ENCODE results near the gene ASB13.

ASB13 gene

DNA sequence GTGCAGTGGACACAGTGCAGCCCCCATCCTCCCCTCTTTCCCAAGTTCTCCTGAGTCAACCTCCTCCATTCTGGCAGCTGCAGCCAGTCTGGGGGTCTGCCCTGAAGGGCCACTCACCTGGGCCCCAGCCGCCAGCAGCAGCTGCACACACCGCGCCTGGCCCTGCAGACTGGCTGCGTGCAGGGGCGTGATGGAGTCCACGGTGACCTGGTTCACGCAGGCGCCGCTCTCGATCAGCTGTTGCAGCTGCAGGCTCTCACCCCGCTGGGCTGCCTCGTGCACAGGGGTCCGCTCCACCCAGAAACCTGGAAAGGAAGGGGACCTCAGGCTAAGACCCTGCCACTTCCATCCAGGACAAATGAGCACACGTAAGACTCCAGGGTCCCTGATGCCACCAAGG lies 13.6 kb downstream of the ASB13 start:
- no peak overlapping the region for H3K4me3 ChIP-seq (ENCODE audit: insufficient read length, low read depth)
- no peak for DNase-seq (ENCODE audit: low read depth, low spot score)

DNA sequence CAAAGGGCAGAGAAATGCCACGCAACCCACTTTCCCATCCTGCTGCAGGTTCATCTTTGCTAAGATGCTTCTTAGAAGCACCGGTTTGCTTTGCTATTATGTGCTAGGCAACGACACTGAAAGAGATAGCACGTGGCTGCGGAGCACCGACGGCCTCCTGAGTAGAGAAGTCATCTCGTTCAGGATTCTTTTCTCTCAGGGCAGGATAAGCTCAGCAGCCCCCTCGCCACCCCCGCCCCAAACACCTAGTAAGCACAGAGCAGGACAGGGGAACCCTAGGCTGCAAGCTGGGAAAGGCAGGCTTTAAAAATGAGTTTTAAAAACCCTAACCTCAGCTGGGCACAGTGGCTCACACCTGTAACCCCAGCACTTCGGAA lies 15.0 kb downstream of the ASB13 start:
- Histone ChIP-seq H3K9ac (ENCODE audit: insufficient read length, low read depth) (no peak overlapping the region), H3K4me3 (ENCODE audit: insufficient read length, low read depth) (no peak overlapping the region), H3K36me3 (ENCODE audit: insufficient read depth, insufficient read length, low read length) (peaks cover 12% of the 10 kb centered on the region), H3K4me1 (ENCODE audit: insufficient read depth, insufficient read length) (no peaks in the 10 kb centered on the region), H3K27me3 (ENCODE audit: insufficient read depth, insufficient read length) (no peaks in the 10 kb centered on the region), H3K9me3 (ENCODE audit: insufficient read depth, low read length) (no peaks in the 10 kb centered on the region)
- no peak for DNase-seq (ENCODE audit: low read depth, low spot score)
- TF ChIP-seq YY1 (IDR thresholded peaks at IDR 0.05; ENCODE audit: insufficient read depth, insufficient read length) (no peak), SUZ12 (IDR thresholded peaks at IDR 0.05; ENCODE audit: extremely low read depth, insufficient read depth, insufficient read length) (no peak), ZNF274 (IDR thresholded peaks at IDR 0.05; ENCODE audit: low read depth, low read length) (no peak)

More for the DNA sequence above, 13.6 kb downstream of the ASB13 start:
- Histone ChIP-seq H3K27me3 (ENCODE audit: insufficient read depth, insufficient read length) (no peaks in the 10 kb centered on the region), H3K9ac (ENCODE audit: insufficient read length, low read depth) (no peak overlapping the region), H3K4me1 (ENCODE audit: insufficient read depth, insufficient read length) (no peaks in the 10 kb centered on the region), H3K36me3 (ENCODE audit: insufficient read depth, insufficient read length, low read length) (peaks cover 9% of the 10 kb centered on the region), H3K9me3 (ENCODE audit: insufficient read depth, low read length) (no peaks in the 10 kb centered on the region)
- TF ChIP-seq ZNF274 (IDR thresholded peaks at IDR 0.05; ENCODE audit: low read depth, low read length): no peak
- TF ChIP-seq YY1 (IDR thresholded peaks at IDR 0.05; ENCODE audit: insufficient read depth, insufficient read length): no peak
- TF ChIP-seq SUZ12 (IDR thresholded peaks at IDR 0.05; ENCODE audit: extremely low read depth, insufficient read depth, insufficient read length): no peak

DNA sequence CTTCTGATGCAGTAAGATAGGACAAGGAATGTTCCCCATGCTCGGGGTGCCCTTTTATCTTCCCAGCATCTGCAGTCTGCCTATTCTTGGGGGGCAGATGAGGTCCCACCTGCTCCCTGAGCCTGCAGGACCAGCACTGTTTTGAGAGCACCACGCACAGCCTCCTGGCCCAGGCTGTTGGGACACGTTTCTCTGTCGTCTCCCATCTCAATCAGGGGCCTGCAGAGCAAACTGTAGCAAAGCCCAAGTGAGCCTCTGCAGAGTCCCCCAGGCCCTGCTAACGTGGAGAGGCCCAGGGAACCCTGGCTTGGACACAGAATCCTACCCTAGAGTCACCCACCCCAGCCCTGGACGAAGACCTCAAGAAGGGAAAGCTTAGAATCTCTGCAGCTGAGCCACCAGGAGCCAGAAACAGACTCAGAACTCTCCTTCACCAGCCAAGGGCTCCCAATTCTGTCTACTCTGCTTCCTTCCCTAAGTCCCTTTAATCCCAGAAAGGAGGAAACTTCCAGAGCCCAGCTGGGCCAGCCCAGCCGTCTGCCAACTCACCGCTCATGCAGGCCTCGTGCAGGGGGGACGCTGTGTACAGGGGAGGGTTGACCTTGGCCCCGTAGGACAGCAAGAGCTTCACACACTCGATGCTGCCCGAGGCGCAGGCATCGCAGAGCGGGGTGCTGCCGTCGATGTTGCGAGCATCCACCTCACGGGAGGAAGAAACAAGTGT lies 15.6 kb downstream of the ASB13 start:
- H3K9me3 ChIP-seq (ENCODE audit: insufficient read depth, low read length): no peaks in the 10 kb centered on the region
- H3K9ac ChIP-seq (ENCODE audit: insufficient read length, low read depth): no peak overlapping the region
- TF ChIP-seq SUZ12 (IDR thresholded peaks at IDR 0.05; ENCODE audit: extremely low read depth, insufficient read depth, insufficient read length): no peak
- no peak for TF ChIP-seq ZNF274 (IDR thresholded peaks at IDR 0.05; ENCODE audit: low read depth, low read length)
- no peaks in the 10 kb centered on the region for H3K27me3 ChIP-seq (ENCODE audit: insufficient read depth, insufficient read length)
- no peak for DNase-seq (ENCODE audit: low read depth, low spot score)
- peaks cover 12% of the 10 kb centered on the region for H3K36me3 ChIP-seq (ENCODE audit: insufficient read depth, insufficient read length, low read length)
- H3K4me3 ChIP-seq (ENCODE audit: insufficient read length, low read depth): no peak overlapping the region
- H3K4me1 ChIP-seq (ENCODE audit: insufficient read depth, insufficient read length): no peaks in the 10 kb centered on the region

DNA sequence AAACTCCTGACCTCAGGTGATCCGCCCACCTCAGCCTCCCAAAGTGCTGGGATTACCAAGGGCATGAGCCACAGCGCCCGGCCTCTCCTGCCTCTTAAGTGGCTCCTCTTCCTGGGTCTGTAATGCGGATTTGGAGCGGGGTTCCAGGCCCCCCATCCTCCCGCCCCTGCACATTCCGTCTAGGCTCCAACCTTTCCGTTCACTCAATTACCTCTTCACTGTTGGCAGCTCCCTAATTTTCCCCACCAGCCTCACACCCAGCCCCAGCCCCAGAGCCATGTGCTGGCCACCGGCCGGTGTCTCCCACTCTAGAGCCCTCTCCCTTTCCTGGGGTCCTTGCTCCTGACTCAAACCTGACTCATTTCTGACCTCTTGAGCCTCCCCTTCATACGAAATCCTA lies 16.6 kb downstream of the ASB13 start:
- Histone ChIP-seq H3K9ac (ENCODE audit: insufficient read length, low read depth) (no peak overlapping the region), H3K4me3 (ENCODE audit: insufficient read length, low read depth) (no peak overlapping the region)
- TF ChIP-seq ZNF274 (IDR thresholded peaks at IDR 0.05; ENCODE audit: low read depth, low read length) (no peak), SUZ12 (IDR thresholded peaks at IDR 0.05; ENCODE audit: extremely low read depth, insufficient read depth, insufficient read length) (no peak), YY1 (IDR thresholded peaks at IDR 0.05; ENCODE audit: insufficient read depth, insufficient read length) (no peak)

DNA sequence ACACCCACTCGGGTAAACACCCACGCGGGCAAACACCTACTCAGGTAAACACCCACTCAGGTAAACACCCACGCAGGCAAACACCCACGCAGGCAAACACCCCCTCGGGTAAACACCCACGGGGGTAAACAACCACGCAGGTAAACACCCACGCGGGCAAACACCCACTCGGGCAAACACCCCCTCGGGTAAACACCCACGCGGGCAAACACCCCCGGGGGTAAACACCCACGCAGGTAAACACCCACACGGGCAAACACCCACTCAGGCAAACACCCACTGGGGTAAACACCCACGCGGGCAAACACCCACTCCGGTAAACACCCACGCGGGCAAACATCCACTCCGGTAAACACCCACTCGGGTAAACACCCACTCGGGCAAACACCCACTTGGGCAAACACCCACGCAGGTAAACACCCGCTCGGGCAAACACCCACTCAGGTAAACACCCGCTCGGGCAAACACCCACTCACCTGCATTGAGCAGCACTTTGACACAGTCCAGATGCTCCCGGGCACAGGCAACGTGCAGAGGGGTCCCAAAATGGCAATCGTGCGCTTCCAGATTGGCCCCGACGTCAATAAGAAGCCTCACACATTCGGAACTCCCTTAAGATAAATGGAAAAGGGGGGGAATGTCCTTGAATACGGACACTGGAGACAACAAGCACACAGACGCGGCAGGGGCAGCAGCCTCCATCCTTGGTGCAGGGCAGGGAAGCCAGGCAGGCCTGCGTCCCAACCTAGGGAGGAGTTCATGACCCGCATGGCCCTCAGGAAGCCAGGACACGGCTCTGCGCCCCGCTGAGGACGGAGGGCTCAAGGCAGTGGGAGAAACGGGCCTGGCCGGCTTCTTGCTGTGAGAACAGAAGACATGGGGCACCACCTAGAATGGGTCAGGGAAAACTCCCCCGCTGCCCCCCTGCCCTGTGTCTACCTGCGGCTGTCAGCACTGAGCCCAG lies 17.6 kb downstream of the ASB13 start:
- no peak for DNase-seq (ENCODE audit: low read depth, low spot score)
- no peak overlapping the region for H3K9ac ChIP-seq (ENCODE audit: insufficient read length, low read depth)
- H3K4me1 ChIP-seq (ENCODE audit: insufficient read depth, insufficient read length): no peaks in the 10 kb centered on the region
- no peaks in the 10 kb centered on the region for H3K9me3 ChIP-seq (ENCODE audit: insufficient read depth, low read length)
- no peak for TF ChIP-seq YY1 (IDR thresholded peaks at IDR 0.05; ENCODE audit: insufficient read depth, insufficient read length)
- TF ChIP-seq ZNF274 (IDR thresholded peaks at IDR 0.05; ENCODE audit: low read depth, low read length): no peak
- TF ChIP-seq SUZ12 (IDR thresholded peaks at IDR 0.05; ENCODE audit: extremely low read depth, insufficient read depth, insufficient read length): no peak
- H3K36me3 ChIP-seq (ENCODE audit: insufficient read depth, insufficient read length, low read length): peaks cover 12% of the 10 kb centered on the region
- no peak overlapping the region for H3K4me3 ChIP-seq (ENCODE audit: insufficient read length, low read depth)
- no peaks in the 10 kb centered on the region for H3K27me3 ChIP-seq (ENCODE audit: insufficient read depth, insufficient read length)

More for the DNA sequence above, 16.6 kb downstream of the ASB13 start:
- Histone ChIP-seq H3K4me1 (ENCODE audit: insufficient read depth, insufficient read length) (no peaks in the 10 kb centered on the region), H3K36me3 (ENCODE audit: insufficient read depth, insufficient read length, low read length) (peaks cover 12% of the 10 kb centered on the region), H3K27me3 (ENCODE audit: insufficient read depth, insufficient read length) (no peaks in the 10 kb centered on the region), H3K9me3 (ENCODE audit: insufficient read depth, low read length) (no peaks in the 10 kb centered on the region)
- no peak for DNase-seq (ENCODE audit: low read depth, low spot score)

DNA sequence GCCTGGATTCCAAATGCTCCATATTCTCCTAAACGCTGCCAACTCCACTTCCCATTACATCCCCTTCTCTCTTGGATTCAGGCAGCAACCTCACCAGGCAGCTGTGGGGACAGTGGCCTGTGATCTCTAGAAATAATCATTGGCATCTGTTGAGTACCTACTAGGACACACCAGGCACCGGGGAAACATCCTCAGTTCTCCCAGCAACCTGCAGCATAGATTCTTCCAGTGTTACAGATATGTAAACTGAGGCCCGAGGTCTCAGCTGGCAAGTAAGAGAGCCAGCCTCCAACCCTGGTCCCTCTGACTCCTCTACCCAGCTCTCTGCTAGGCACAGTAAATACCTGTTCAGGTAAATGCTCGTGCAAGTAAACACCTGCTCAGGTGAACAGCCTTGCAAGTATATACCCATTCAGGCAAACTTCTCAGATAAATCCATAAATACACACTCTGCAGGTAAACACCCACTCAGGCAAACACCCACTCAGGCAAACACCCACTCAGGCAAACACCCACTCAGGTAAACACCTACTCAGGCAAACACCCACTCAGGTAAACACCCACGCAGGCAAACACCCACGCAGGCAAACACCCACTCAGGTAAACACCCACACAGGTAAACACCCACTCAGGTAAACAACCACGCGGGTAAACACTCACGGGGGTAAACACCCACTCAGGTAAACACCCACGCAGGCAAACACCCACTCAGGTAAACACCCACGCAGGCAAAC lies 18.7 kb downstream of the ASB13 start:
- no peak for DNase-seq (ENCODE audit: low read depth, low spot score)
- no peaks in the 10 kb centered on the region for H3K4me1 ChIP-seq (ENCODE audit: insufficient read depth, insufficient read length)
- no peak overlapping the region for H3K9ac ChIP-seq (ENCODE audit: insufficient read length, low read depth)
- H3K4me3 ChIP-seq (ENCODE audit: insufficient read length, low read depth): no peak overlapping the region
- peaks cover 12% of the 10 kb centered on the region for H3K36me3 ChIP-seq (ENCODE audit: insufficient read depth, insufficient read length, low read length)
- no peaks in the 10 kb centered on the region for H3K27me3 ChIP-seq (ENCODE audit: insufficient read depth, insufficient read length)
- no peak for TF ChIP-seq YY1 (IDR thresholded peaks at IDR 0.05; ENCODE audit: insufficient read depth, insufficient read length)
- TF ChIP-seq ZNF274 (IDR thresholded peaks at IDR 0.05; ENCODE audit: low read depth, low read length): no peak
- no peaks in the 10 kb centered on the region for H3K9me3 ChIP-seq (ENCODE audit: insufficient read depth, low read length)
